Measurements from ENCODE around the gene TECTA.
"Not testable (repeated sequence)": the region's sequence is repeated elsewhere in the genome, so short reads cannot be mapped to it uniquely, and the experiment has no call there.

Gene TECTA

GRCh38 chr11:121177629-121178028 is 76.6 kb downstream of the TECTA start:
- not testable (repeated sequence) for DNase-seq (ENCODE audit: low read depth in 2 of 2, low spot score in 1 of 2)

GRCh38 chr11:121179306-121179705 is 78.3 kb downstream of the TECTA start:
- DNase-seq (ENCODE audit: low read depth in 2 of 2, low spot score in 1 of 2) = no peak

GRCh38 chr11:121180183-121180582 is 79.1 kb downstream of the TECTA start:
- no peak for DNase-seq (ENCODE audit: low read depth in 2 of 2, low spot score in 1 of 2)

GRCh38 chr11:121188776-121189175 is 87.7 kb downstream of the TECTA start:
- DNase-seq (ENCODE audit: low read depth in 2 of 2, low spot score in 1 of 2) = no peak

GRCh38 chr11:121191818-121192217 is 90.8 kb downstream of the TECTA start:
- DNase-seq (ENCODE audit: low read depth in 2 of 2, low spot score in 1 of 2) = no peak

GRCh38 chr11:121194731-121195596 is 93.9 kb downstream of the TECTA start:
- peak; percentile 3 to 17 for DNase-seq (ENCODE audit: low read depth in 2 of 2, low spot score in 1 of 2)

- DNase-seq (ENCODE audit: low read depth in 2 of 2, low spot score in 1 of 2) = no peak
These were observed 97.4 kb downstream of the TECTA start for GRCh38 chr11:121198491-121198890.

- no peak for DNase-seq (ENCODE audit: low read depth in 2 of 2, low spot score in 1 of 2)
These were observed 98.5 kb downstream of the TECTA start for GRCh38 chr11:121199516-121199915.

- no peak for DNase-seq (ENCODE audit: low read depth in 2 of 2, low spot score in 1 of 2)
These were observed 105.8 kb downstream of the TECTA start for GRCh38 chr11:121206810-121207209.

- no peak for DNase-seq (ENCODE audit: low read depth in 2 of 2, low spot score in 1 of 2)
These were observed 106.6 kb downstream of the TECTA start for GRCh38 chr11:121207485-121208115.

GRCh38 chr11:121210445-121211080 is 109.5 kb downstream of the TECTA start:
- no peak for DNase-seq (ENCODE audit: low read depth in 2 of 2, low spot score in 1 of 2)

- DNase-seq (ENCODE audit: low read depth in 2 of 2, low spot score in 1 of 2) = no peak
These were observed 110.6 kb downstream of the TECTA start for GRCh38 chr11:121211626-121212025.

GRCh38 chr11:121212536-121213361 is 111.7 kb downstream of the TECTA start:
- DNase-seq (ENCODE audit: low read depth in 2 of 2, low spot score in 1 of 2) = no peak

GRCh38 chr11:121213362-121213893 is 112.4 kb downstream of the TECTA start:
- no peak for DNase-seq (ENCODE audit: low read depth in 2 of 2, low spot score in 1 of 2)

GRCh38 chr11:121214861-121215260 is 113.8 kb downstream of the TECTA start:
- no peak for DNase-seq (ENCODE audit: low read depth in 2 of 2, low spot score in 1 of 2)

GRCh38 chr11:121221496-121222200 is 120.6 kb downstream of the TECTA start:
- DNase-seq (ENCODE audit: low read depth in 2 of 2, low spot score in 1 of 2) = no peak

GRCh38 chr11:121223161-121223560 is 122.1 kb downstream of the TECTA start:
- no peak for DNase-seq (ENCODE audit: low read depth in 2 of 2, low spot score in 1 of 2)

- DNase-seq (ENCODE audit: low read depth in 2 of 2, low spot score in 1 of 2) = no peak
These were observed 124.3 kb downstream of the TECTA start for GRCh38 chr11:121225382-121225781.

GRCh38 chr11:121226415-121227263 is 125.6 kb downstream of the TECTA start:
- no peak for DNase-seq (ENCODE audit: low read depth in 2 of 2, low spot score in 1 of 2)
